Posterior cingulate gyrus (tissue), 11 donors: ENCODE measurements around the gene GTF3C6.
A peak's percentile ranks its signal among the peaks of the same experiment; 100 is the strongest.
"Not testable (repeated sequence)": the region's sequence is repeated elsewhere in the genome, so short reads cannot be mapped to it uniquely, and the experiment has no call there.

Experiments
- DNase-seq, 10 donors: peaks; one replicate each; pipeline versions ENCODE4 v3.0.0 to v3.0.0-alpha.2; 2020 to 2021; ENCODE audit warnings: mixed read lengths in 3 of 10
- intact Hi-C: fragments of 100-400 bp; cut with DNase I; formaldehyde crosslinking; loops from one replicate; pipeline ENCODE4 v1.15.1; 2023

The GTF3C6 gene

GRCh38 chr6:110958329-110959192 lies at the start of gene GTF3C6:
Gene GTF3C6 (plus strand): TSS chr6:110958706. CDS start chr6:110958770, 64 bp downstream.
- DNase-seq, result peak; percentile 86 to 99 (median 94)
- intact Hi-C loops, result loop anchor here (1.0 to 5.0 kb wide), 3 partner anchors 23 to 141 kb away; partner anchors contain the start of gene CDK19

GRCh38 chr6:110930781-110931180 lies 27.7 kb upstream of the GTF3C6 start:
- no peak for DNase-seq
- intact Hi-C loops, result no loop called here

- no peak for DNase-seq
These were observed 24.6 kb upstream of the GTF3C6 start for GRCh38 chr6:110933912-110934311.

GRCh38 chr6:110934381-110934898 lies 24.1 kb upstream of the GTF3C6 start:
- intact Hi-C loops, result no loop called here
- no peak for DNase-seq

More at GRCh38 chr6:110933912-110934311, 24.6 kb upstream of the GTF3C6 start:
- intact Hi-C loops, result no loop called here

- DNase-seq, result no peak
- intact Hi-C loops, result no loop called here
These were observed 23.3 kb upstream of the GTF3C6 start for GRCh38 chr6:110935171-110935570.

- no peak for DNase-seq
- intact Hi-C loops, result no loop called here
These were observed 20.3 kb upstream of the GTF3C6 start for GRCh38 chr6:110938171-110938570.

- DNase-seq, result no peak
- intact Hi-C loops, result loop anchor here (5.0 kb wide), 1 partner anchor 37 kb away; no protein-coding TSS in a partner anchor
These were observed 18.9 kb upstream of the GTF3C6 start for GRCh38 chr6:110939429-110940200.

- DNase-seq, result peak in 5 of 10 donors; percentile 17 to 82 (median 34)
- intact Hi-C loops, result loop anchor here (5.0 kb wide), 1 partner anchor 42 kb away; no protein-coding TSS in a partner anchor
These were observed 13.8 kb upstream of the GTF3C6 start for GRCh38 chr6:110944681-110945151.

- DNase-seq, result no peak
- intact Hi-C loops, result no loop called here
These were observed 12.0 kb upstream of the GTF3C6 start for GRCh38 chr6:110946498-110946897.

GRCh38 chr6:110949679-110950285 lies 8.7 kb upstream of the GTF3C6 start:
- DNase-seq, result no peak

GRCh38 chr6:110950440-110950839 lies 8.1 kb upstream of the GTF3C6 start:
- DNase-seq, result no peak
- intact Hi-C loops, result no loop called here

More at GRCh38 chr6:110949679-110950285, 8.7 kb upstream of the GTF3C6 start:
- intact Hi-C loops, result loop anchor here (1.0 kb wide), 2 partner anchors 267 to 421 kb away; no protein-coding TSS in a partner anchor

GRCh38 chr6:110951008-110951407 lies 7.5 kb upstream of the GTF3C6 start:
- no peak for DNase-seq
- intact Hi-C loops, result no loop called here

- no peak for DNase-seq
- intact Hi-C loops, result no loop called here
These were observed 6.3 kb upstream of the GTF3C6 start for GRCh38 chr6:110951986-110952794.

GRCh38 chr6:110953633-110954303 lies 4.7 kb upstream of the GTF3C6 start:
- intact Hi-C loops, result no loop called here
- DNase-seq, result no peak

- DNase-seq, result no peak
- intact Hi-C loops, result no loop called here
These were observed 1.5 kb downstream of the GTF3C6 start for GRCh38 chr6:110960014-110960390.

GRCh38 chr6:110962636-110963035 lies 4.1 kb downstream of the GTF3C6 start:
- peak in 1 of 10 donors; percentile 62 for DNase-seq
- intact Hi-C loops, result not testable (repeated sequence)

- no peak for DNase-seq
- intact Hi-C loops, result no loop called here
These were observed 7.2 kb downstream of the GTF3C6 start for GRCh38 chr6:110965629-110966229.

- DNase-seq, intact Hi-C loops: not testable (repeated sequence)
These were observed 10.2 kb downstream of the GTF3C6 start for GRCh38 chr6:110968661-110969060.
